ENCODE data around the gene CMTM2. TPM values are rescaled to one million over a fixed set of nuclear protein-coding genes. Genes with fewer than 3 reads are reported as not detected.

The CMTM2 gene
- total RNA-seq, 2 donors from 2014 or later: not detected

DNA sequence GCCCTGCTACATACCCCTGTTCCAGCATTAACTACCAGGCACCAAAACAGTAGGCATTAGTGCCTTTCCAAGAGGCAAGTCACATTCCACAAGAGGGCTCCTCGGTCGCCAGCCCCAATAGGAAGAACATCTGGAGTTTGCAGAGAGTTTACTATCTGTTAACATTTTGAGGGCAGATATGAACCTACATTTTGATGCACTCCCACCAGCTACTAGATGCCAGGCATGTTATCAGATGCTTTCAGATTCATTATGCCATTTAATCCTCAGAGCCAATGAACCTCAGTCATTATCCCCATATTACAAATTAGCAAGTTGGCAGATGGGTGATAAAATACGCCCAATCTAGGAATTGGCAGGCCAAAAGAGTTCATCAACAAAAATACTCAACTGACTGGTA, 4.2 kb upstream of the CMTM2 start:
- Mint-ChIP-seq H3K4me1 (peaks cover 2% of the 10 kb centered on the region), H3K9me3 (no peaks in the 10 kb centered on the region), H3K36me3 (ENCODE audit: low read depth) (no peaks in the 10 kb centered on the region), H3K27me3 (ENCODE audit: insufficient read depth) (peaks cover 35% of the 10 kb centered on the region), H3K4me3 (no peak overlapping the region), H3K27ac (no peak overlapping the region)
- peaks cover 32% of the 10 kb centered on the region for H3K27me3 ChIP-seq (ENCODE audit: control insufficient read depth, insufficient read depth, low read length, poor library complexity, severe bottlenecking)
- H3K4me1 ChIP-seq (ENCODE audit: control insufficient read depth, insufficient read depth, low read length): no peaks in the 10 kb centered on the region
- TF ChIP-seq, protein P1, sequence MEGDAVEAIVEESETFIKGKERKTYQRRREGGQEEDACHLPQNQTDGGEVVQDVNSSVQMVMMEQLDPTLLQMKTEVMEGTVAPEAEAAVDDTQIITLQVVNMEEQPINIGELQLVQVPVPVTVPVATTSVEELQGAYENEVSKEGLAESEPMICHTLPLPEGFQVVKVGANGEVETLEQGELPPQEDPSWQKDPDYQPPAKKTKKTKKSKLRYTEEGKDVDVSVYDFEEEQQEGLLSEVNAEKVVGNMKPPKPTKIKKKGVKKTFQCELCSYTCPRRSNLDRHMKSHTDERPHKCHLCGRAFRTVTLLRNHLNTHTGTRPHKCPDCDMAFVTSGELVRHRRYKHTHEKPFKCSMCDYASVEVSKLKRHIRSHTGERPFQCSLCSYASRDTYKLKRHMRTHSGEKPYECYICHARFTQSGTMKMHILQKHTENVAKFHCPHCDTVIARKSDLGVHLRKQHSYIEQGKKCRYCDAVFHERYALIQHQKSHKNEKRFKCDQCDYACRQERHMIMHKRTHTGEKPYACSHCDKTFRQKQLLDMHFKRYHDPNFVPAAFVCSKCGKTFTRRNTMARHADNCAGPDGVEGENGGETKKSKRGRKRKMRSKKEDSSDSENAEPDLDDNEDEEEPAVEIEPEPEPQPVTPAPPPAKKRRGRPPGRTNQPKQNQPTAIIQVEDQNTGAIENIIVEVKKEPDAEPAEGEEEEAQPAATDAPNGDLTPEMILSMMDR (conservative IDR thresholded peaks at IDR 0.05): no peak
- H3K9ac ChIP-seq (ENCODE audit: extremely low read depth, low read length, poor library complexity, severe bottlenecking): no peak overlapping the region
- WGBS, 2 experiments (ENCODE audit: insufficient coverage in 1 of 2, insufficient read length in 1 of 2): 92 to 95% methylated on average over 3 of the region's 3 CpGs
- H3K36me3 ChIP-seq (ENCODE audit: control insufficient read depth, insufficient read depth, low read length): no peaks in the 10 kb centered on the region
- no peak overlapping the region for H3K4me3 ChIP-seq (ENCODE audit: low read length)
- no peak overlapping the region for H3K27ac ChIP-seq (ENCODE audit: low read depth, low read length)
- DNase-seq: no peak
- H3K9me3 ChIP-seq (ENCODE audit: control insufficient read depth, low read length): no peaks in the 10 kb centered on the region

- Mint-ChIP-seq H3K36me3 (ENCODE audit: low read depth) (no peaks in the 10 kb centered on the region), H3K27me3 (ENCODE audit: insufficient read depth) (peaks cover 47% of the 10 kb centered on the region), H3K9me3 (no peaks in the 10 kb centered on the region), H3K4me1 (peaks cover 9% of the 10 kb centered on the region), H3K27ac (no peak overlapping the region), H3K4me3 (no peak overlapping the region)
- no peak overlapping the region for H3K4me3 ChIP-seq (ENCODE audit: low read length)
- H3K9me3 ChIP-seq (ENCODE audit: control insufficient read depth, low read length): no peaks in the 10 kb centered on the region
- H3K9ac ChIP-seq (ENCODE audit: extremely low read depth, low read length, poor library complexity, severe bottlenecking): no peak overlapping the region
- DNase-seq: no peak
- peaks cover 2% of the 10 kb centered on the region for H3K4me1 ChIP-seq (ENCODE audit: control insufficient read depth, insufficient read depth, low read length)
- no peaks in the 10 kb centered on the region for H3K36me3 ChIP-seq (ENCODE audit: control insufficient read depth, insufficient read depth, low read length)
- TF ChIP-seq, protein P1 (conservative IDR thresholded peaks at IDR 0.05): no peak
- peaks cover 37% of the 10 kb centered on the region for H3K27me3 ChIP-seq (ENCODE audit: control insufficient read depth, insufficient read depth, low read length, poor library complexity, severe bottlenecking)
- H3K27ac ChIP-seq (ENCODE audit: low read depth, low read length): no peak overlapping the region
- WGBS, 2 experiments (ENCODE audit: insufficient coverage in 1 of 2, insufficient read length in 1 of 2): 92% methylated on average over 3 to 5 of the region's 5 CpGs
These were observed 3.0 kb upstream of the CMTM2 start for GRCh38 chr16:66576296-66576695.

- Mint-ChIP-seq H3K36me3 (ENCODE audit: low read depth) (no peaks in the 10 kb centered on the region), H3K27ac (no peak overlapping the region), H3K27me3 (ENCODE audit: insufficient read depth) (peaks cover 49% of the 10 kb centered on the region), H3K4me3 (no peak overlapping the region), H3K4me1 (peaks cover 9% of the 10 kb centered on the region), H3K9me3 (no peaks in the 10 kb centered on the region)
- Histone ChIP-seq H3K9ac (ENCODE audit: extremely low read depth, low read length, poor library complexity, severe bottlenecking) (no peak overlapping the region), H3K9me3 (ENCODE audit: control insufficient read depth, low read length) (no peaks in the 10 kb centered on the region), H3K4me1 (ENCODE audit: control insufficient read depth, insufficient read depth, low read length) (peaks cover 2% of the 10 kb centered on the region), H3K27ac (ENCODE audit: low read depth, low read length) (no peak overlapping the region), H3K4me3 (ENCODE audit: low read length) (no peak overlapping the region), H3K27me3 (ENCODE audit: control insufficient read depth, insufficient read depth, low read length, poor library complexity, severe bottlenecking) (peaks cover 37% of the 10 kb centered on the region), H3K36me3 (ENCODE audit: control insufficient read depth, insufficient read depth, low read length) (no peaks in the 10 kb centered on the region)
- TF ChIP-seq, protein P1 (conservative IDR thresholded peaks at IDR 0.05): no peak
- WGBS, 2 experiments (ENCODE audit: insufficient coverage in 1 of 2, insufficient read length in 1 of 2): 67 to 73% methylated on average over 3 to 4 of the region's 4 CpGs
- no peak for DNase-seq
These were observed 1.4 kb downstream of the CMTM2 start for GRCh38 chr16:66580605-66581209.

Data from endodermal cell (in vitro differentiated cells).